ENCODE results near the gene CHCHD6.

Gene CHCHD6

GRCh38 chr3:126928921-126929474 lies 225.0 kb downstream of the CHCHD6 start:
- no peak for DNase-seq

- DNase-seq, result no peak
Measured at GRCh38 chr3:126930936-126931600, 227.0 kb downstream of the CHCHD6 start.

- no peak for DNase-seq
Measured at GRCh38 chr3:126931806-126932187, 227.8 kb downstream of the CHCHD6 start.

- DNase-seq, result no peak
Measured at GRCh38 chr3:126932188-126932931, 228.3 kb downstream of the CHCHD6 start.

GRCh38 chr3:126934031-126934531 lies 230.0 kb downstream of the CHCHD6 start:
- DNase-seq, result no peak

- no peak for DNase-seq
Measured at GRCh38 chr3:126934991-126935390, 231.0 kb downstream of the CHCHD6 start.

GRCh38 chr3:126935756-126936509 lies 231.9 kb downstream of the CHCHD6 start:
- DNase-seq, result no peak

- no peak for DNase-seq
Measured at GRCh38 chr3:126936853-126937425, 232.9 kb downstream of the CHCHD6 start.

GRCh38 chr3:126937533-126937932 lies 233.5 kb downstream of the CHCHD6 start:
- DNase-seq, result no peak

- no peak for DNase-seq
Measured at GRCh38 chr3:126937973-126938372, 233.9 kb downstream of the CHCHD6 start.

GRCh38 chr3:126938520-126939337 lies 234.7 kb downstream of the CHCHD6 start:
- no peak for DNase-seq

GRCh38 chr3:126939338-126939718 lies 235.3 kb downstream of the CHCHD6 start:
- DNase-seq, result no peak

GRCh38 chr3:126939733-126940132 lies 235.7 kb downstream of the CHCHD6 start:
- DNase-seq, result no peak

- no peak for DNase-seq
Measured at GRCh38 chr3:126941721-126942270, 237.8 kb downstream of the CHCHD6 start.

GRCh38 chr3:126944089-126944965 lies 240.3 kb downstream of the CHCHD6 start:
- no peak for DNase-seq

GRCh38 chr3:126945171-126945721 lies 241.2 kb downstream of the CHCHD6 start:
- DNase-seq, result no peak

GRCh38 chr3:126945891-126946290 lies 241.9 kb downstream of the CHCHD6 start:
- no peak for DNase-seq

GRCh38 chr3:126946405-126946804 lies 242.4 kb downstream of the CHCHD6 start:
- no peak for DNase-seq

GRCh38 chr3:126947429-126947828 lies 243.4 kb downstream of the CHCHD6 start:
- peak; percentile 17 for DNase-seq

- DNase-seq, result no peak
Measured at GRCh38 chr3:126948980-126949535, 245.0 kb downstream of the CHCHD6 start.

Data from hematopoietic multipotent progenitor cell treated with erythropoietin and hydrocortisone succinate and interleukin-3 and kit ligand, for 4 days (in vitro differentiated cells).